GM19395 (cell line): Measurements from ENCODE around the gene DCT.

Source experiments
- ATAC-seq: cut with Tn5 transposase; IDR thresholded peaks from one replicate; pipeline ENCODE4 v1.9.1; 2021; ENCODE audit warnings: mild to moderate bottlenecking, moderate library complexity; ENCODE audit not compliant: unreplicated experiment

DCT gene

DNA sequence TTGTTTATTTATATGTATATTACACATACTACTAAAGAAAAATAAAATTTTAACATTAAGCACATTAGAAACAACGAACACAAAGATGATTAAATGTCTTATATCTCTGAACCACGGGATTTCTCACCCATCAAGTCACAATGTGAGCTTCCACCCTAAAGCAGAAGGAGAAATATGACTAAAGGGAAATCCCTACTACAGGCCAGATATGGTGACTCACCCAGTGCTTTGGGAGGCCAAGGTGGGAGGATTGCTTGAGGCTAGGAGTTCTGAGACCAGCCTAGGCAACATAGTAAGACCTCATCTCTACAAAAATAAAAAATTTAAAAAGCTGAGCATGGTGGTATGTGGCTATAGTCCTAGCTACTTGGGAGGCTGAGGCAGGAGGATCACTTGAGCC is 24.6 kb downstream of the DCT start:
- ATAC-seq, result no peak

DNA sequence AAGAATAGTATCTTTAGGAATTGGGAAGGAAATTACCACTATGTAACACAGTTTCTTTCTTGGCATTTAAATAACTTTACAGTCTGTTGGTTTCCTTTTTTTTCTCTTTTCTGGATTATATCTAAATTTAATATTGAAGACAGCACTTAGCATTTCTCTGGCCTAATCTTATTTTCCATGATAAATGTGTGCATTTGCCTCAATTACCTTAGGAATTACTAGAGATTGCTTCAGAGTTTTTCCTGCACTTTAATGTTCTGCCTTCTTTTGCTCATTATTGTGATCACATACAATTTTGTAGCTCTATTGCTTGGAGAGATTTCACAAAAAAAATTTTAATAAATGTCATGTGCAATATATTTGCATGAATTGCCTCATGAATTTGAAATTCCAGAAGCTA is 25.1 kb downstream of the DCT start:
- ATAC-seq, result no peak

DNA sequence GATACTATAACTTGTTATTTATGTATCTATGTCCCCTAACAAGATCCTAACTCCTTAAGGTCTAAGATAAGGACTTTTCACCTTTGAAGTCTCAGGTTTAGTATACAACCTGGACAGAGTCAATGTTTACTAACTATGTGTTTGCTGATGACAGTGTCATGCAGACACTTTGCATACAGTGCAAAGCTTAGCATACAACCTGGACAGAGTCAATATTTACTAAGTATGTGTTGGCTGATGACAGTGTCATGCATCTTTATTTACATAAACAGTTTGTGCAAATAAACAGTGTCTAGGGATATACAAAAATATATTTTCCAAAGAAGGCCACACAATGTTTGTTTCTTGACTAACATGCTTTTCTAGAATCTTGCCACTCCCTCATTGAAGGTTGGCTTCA is 34.7 kb downstream of the DCT start:
- ATAC-seq, result no peak

DNA sequence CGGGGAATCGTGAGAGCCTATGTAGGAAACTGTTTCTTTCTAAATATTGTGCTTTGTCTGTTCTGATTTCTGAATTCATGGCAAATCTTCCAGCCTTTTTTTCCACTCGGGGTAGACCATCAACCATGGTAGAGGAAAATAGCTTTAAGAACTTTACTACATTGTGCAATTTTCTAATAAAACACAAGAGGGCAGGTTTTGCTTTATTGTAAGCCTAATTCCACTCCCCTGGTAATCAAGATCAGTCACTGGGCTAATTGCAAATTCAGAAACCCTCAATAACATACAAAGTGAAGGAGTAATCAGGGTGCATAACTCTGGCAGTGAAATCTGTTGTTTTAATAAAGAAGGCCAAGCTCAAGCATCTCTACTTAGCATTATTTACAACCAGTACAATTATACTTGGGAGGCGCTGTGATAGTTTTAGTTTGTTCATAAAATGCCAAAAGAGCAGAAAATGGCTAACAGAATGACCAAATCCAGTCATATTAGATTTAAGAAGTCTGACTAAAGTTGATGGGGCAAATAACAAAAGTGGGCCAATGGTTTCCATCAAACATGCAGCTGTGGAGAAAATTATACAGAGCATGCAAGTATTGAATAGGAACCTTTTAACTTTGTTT is 43.8 kb downstream of the DCT start:
- peak; percentile 67 for ATAC-seq

- peak; percentile 55 for ATAC-seq
Measured at GRCh38 chr13:94433055-94433961, 46.2 kb downstream of the DCT start.

DNA sequence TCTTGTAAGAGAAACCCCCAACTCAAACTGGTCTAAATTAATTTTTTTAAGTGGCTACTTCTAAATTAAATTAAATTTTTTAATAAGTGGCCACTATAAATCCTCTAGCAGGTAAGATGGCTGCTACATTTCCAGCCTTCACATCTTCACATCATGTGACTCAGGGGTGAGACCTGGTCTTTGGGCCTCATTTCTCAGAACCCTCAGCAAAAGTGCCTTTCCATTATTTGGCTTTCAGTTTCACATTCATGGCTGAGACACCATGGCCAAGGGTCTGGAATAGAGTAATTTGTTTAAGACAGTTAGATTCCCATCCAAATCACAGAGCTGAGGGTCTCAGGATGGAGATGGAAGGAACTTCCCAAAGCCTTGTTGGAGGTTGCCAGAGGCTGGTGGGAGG is 47.5 kb downstream of the DCT start:
- no peak for ATAC-seq

GRCh38 chr13:94431574-94431973 is 47.9 kb downstream of the DCT start:
- no peak for ATAC-seq

DNA sequence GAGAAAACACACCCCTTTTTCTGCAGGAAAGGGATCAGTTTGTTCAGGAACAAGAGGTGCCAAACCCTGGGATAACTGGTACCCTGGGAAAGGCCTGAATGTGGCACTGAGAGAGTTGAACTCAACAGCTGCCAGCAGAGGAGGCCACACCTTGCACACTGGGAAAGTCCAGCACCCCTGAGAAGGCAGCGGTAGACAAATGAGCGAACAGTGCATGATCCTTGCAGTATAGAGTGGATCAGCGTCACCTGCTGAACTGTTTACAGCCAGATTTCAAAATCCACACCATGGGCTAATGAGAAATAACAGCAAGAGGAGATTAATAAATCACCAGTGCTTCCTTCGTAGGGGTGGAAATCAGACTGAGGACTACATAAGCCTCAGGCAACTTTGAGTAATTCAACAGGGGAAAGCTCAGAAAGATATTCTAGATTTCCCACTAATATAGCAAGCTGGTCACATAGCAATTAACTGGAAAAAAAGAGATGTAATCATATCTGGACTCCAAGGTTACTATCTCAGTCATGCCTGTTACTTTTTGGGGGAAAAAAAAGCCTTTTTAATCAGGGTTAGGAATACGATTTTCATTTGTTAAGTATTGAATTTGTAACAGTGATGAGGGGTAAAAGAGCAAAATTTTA is 52.0 kb downstream of the DCT start:
- no peak for ATAC-seq

DNA sequence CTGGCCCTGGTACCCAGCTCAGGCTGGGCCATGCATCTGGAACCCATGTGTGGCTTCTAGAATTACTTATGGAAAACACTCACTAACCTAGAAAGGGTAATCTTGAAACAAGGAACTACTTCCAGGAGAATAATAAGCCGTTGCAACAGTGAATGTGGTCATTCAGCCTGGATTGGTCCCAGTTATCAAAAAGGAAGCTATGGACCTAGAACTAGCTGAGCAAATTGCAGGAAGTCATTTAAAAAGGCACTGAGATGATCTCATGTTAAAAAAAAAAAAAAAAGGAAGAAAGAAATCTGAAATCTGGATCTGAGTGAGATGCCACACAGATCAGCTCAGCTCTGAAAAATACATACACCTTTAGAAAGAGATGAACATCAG is 59.6 kb downstream of the DCT start:
- peak; percentile 6 for ATAC-seq

DNA sequence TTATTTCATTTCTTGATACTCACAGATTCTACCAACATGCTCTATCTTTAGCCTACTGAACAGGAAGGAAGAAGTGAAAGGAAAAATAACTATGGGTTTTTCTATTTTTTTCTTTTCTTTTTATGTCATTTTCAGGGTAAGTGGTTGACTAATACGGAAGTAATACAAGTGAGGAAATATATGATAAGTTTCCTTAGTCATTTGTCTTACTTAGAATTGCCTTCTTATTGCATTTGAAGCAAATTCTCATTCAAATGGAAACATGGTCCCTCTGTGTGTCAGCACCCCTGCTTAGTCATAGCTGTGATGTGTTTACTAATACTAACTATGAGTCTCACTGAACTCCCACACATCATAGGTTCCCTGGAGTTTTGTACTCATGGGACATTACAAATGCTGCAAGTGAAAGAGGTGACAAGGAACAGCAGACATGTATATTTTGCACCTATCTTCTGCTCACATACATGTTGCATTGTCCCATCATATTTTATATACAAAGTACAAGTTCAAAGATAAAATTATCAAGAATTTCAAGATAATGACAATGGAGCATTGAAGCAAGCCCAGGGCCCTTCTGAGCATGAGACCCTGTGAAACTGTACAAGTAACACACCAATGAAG is 60.1 kb downstream of the DCT start:
- peak; percentile 63 for ATAC-seq

GRCh38 chr13:94417294-94417693 is 62.2 kb downstream of the DCT start:
- no peak for ATAC-seq

GRCh38 chr13:94416454-94417080 is 62.9 kb downstream of the DCT start:
- no peak for ATAC-seq

- no peak for ATAC-seq
Measured at GRCh38 chr13:94415500-94416237, 63.8 kb downstream of the DCT start.

DNA sequence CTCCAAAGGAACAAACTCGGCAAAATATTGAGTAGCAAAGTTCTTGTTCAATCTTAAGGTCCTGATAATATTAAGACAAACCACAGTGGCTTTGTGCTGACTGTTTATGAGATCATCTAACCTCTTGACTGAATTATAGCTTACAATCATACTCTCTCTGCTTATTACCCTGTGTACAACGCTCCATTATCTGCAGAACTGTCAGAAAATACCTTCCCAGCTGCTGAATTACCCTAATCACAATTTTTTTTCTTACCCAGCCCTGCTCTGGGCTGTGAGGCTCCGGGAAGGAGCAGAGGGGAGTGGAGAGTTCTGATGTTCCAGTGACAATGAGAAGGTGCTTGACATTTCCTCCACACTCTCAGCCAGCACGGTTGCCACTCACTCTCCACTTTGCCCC is 64.8 kb downstream of the DCT start:
- ATAC-seq, result no peak

DNA sequence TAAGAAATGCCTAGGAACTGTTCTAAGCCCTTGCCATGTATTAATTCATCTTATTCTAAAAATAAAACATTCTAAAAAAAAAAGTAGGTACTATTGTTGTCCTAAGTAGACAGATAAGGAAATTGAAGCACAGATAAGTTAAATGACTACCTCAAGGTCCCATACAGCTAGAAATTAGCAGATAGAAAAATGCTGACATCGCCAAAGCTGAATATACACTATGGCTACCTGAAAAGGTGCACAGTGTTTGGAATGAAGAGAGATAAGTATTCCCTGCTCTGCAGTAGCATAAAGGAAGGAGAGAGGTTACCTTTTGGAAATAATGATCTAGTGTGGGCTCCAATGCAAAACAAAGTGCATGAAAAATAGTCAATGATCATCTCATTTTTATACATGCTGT is 65.3 kb downstream of the DCT start:
- ATAC-seq, result no peak

DNA sequence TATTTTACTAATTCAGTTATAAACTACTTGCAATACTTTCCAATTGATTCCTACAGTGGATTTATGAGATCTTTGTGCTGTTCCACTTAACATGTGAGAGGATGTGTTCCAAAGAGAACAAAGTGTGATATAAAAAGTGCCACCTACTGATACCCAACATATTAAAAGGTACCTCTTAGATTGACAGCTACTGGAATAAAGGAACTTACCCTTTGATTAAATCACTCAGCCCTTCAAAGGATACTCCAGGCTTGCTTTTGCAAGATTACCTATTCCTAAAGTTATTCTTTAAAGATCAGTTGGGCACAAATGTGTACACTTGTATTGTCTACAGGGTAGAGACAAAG is 65.9 kb downstream of the DCT start:
- no peak for ATAC-seq

GRCh38 chr13:94412870-94413597 is 66.4 kb downstream of the DCT start:
- no peak for ATAC-seq

DNA sequence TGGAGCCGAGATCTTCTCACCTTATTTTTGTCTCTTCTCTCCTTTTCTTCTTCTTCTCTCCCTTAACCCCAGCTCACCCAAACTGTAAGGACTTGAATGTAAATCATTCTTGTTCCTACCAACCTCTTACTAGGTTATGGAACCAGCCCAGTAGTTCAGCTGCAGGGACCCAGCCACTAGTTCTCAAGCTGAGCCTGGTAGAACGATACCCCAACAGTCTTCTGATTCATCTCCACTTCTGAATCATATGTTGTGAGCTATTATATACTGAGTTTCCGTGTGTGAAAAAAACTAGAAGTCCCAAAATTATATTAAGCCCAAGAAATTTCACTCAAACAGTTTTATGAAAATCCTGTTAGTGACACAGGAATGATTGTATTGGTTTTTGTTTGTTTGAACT is 67.7 kb downstream of the DCT start:
- no peak for ATAC-seq

DNA sequence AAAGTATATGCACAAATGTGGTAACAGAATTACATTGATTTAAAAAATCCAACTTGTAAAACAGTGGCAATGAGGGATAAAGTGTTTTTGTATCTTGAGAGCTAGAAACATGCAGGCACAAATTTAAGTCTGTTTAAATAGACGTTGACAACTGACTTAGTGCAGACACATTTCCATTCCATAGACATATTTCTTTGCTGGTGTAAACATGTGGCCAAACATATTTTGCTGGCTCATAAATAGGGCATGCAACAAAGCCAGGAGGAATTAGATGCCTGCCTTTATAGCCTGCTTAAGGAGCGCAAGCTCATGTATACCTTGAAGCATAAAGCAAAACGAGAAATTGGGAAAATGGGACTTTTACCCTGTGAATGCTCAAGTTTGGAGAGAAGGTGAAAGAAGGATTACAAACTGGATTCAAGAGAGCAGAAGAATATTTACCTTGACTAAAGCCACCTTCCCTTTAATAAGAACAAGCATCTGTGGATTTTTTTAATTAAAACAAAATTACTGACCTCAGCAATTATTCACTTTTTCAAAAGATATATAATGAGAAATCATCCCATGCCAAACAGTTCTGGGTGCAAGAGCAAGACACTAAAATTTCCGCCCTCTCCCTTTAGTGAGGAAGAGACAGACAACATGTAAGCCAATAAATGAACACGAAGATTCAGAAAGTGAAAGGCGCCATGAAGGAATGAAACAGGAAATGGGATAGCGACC is 71.0 kb downstream of the DCT start:
- ATAC-seq, result no peak
